ENCODE data around the gene OR2A25. TPM values are rescaled to one million over a fixed set of nuclear protein-coding genes. Genes with fewer than 3 reads are reported as not detected.
"Not testable (repeated sequence)": the region's sequence is repeated elsewhere in the genome, so short reads cannot be mapped to it uniquely, and the experiment has no call there.

OR2A25 gene
- total and polyA plus RNA-seq, 10 of the 15 experiments (the other 5 are each of a cell fraction or from before 2014, with no cell fraction given) = not detected

- TF ChIP-seq SKIL (IDR thresholded peaks at IDR 0.05; ENCODE audit: low read depth, poor library complexity, severe bottlenecking) = no peak
- TF ChIP-seq HDGF (IDR thresholded peaks at IDR 0.05) = no peak
- no peak for TF ChIP-seq BRCA1 (IDR thresholded peaks at IDR 0.05; ENCODE audit: low read depth, low read length)
Observed at GRCh38 chr7:144050093-144050492, 19.5 kb upstream of the OR2A25 start (continued).

- H3K9me3 ChIP-seq (replicated peaks; ENCODE audit: control insufficient read depth, insufficient read depth, low read length); in situ Hi-C loops (cut with MboI); H4K20me1 ChIP-seq (ENCODE audit: control insufficient read depth, insufficient read depth); ATAC-seq; POLR2A ChIA-PET; H3K27ac ChIP-seq (ENCODE audit: control insufficient read depth, insufficient read depth); CTCF ChIA-PET; H3K4me1 ChIP-seq (ENCODE audit: control insufficient read depth, insufficient read depth, low read length); H3K36me3 ChIP-seq (ENCODE audit: control insufficient read depth in 2 of 2, insufficient read depth in 2 of 2, low read length in 1 of 2); RAD21 ChIA-PET (ENCODE audit: unreplicated experiment); SMC1A ChIA-PET (ENCODE audit: uncharacterized antibody, unreplicated experiment); H3K4me3 ChIP-seq; H3K27me3 ChIP-seq (replicated peaks in 1 of 2; ENCODE audit: control insufficient read depth in 2 of 2, insufficient read depth in 2 of 2, low read length in 1 of 2); intact Hi-C loops (cut with micrococcal nuclease; ENCODE audit: unreplicated experiment); FAIRE-seq; H3K9ac ChIP-seq (ENCODE audit: control insufficient read depth, insufficient read depth, low read length); H3K4me2 ChIP-seq (ENCODE audit: control insufficient read depth, insufficient read depth); H3K79me2 ChIP-seq (ENCODE audit: control insufficient read depth, insufficient read depth, low read length); BruUV-seq (replicated peaks); DNase-seq (ENCODE audit: low read depth, low spot score); H2AFZ ChIP-seq (ENCODE audit: control insufficient read depth, low read depth, low read length): not testable (repeated sequence)
- 15% methylated on average over 8 of the region's 8 CpGs for WGBS (ENCODE audit: insufficient coverage, insufficient replicate concordance, low lambda C conversion rate, missing lambda C conversion rate)
Observed at GRCh38 chr7:144050884-144051283, 18.7 kb upstream of the OR2A25 start.

DNA sequence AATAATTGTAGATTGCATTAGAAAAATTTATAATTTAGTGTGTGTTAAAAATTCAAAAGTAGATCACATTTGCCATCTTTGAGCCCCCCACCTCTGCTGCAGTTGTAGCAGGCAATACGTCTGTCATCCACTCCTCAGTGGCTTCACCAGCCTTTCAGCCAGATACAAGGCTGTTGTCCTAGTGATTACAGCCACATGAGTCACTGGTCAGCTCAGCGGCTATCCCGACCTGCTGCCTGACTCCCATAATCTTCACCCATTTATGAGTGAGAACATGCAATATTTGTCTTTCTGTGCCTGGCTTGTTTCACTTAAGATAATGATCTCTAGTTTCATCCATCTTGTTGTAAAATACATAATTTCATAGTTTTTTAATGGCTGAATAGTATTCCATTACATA lies 11.7 kb upstream of the OR2A25 start:
- no peaks in the 10 kb centered on the region for H3K9me3 ChIP-seq (replicated peaks; ENCODE audit: control insufficient read depth, insufficient read depth, low read length)
- FAIRE-seq (no peak), ATAC-seq (no peak), DNase-seq (ENCODE audit: low read depth, low spot score) (no peak)
- RAD21 ChIA-PET (ENCODE audit: unreplicated experiment) = no interaction called here
- CTCF ChIA-PET = no interaction called here
- H3K27me3 ChIP-seq (replicated peaks in 1 of 2; ENCODE audit: control insufficient read depth in 2 of 2, insufficient read depth in 2 of 2, low read length in 1 of 2) = no peaks in the 10 kb centered on the region
- H3K79me2 ChIP-seq (ENCODE audit: control insufficient read depth, insufficient read depth, low read length) = no peaks in the 10 kb centered on the region
- no peak overlapping the region for H3K27ac ChIP-seq (ENCODE audit: control insufficient read depth, insufficient read depth)
- in situ Hi-C loops (cut with MboI) (no loop called here), intact Hi-C loops (cut with micrococcal nuclease; ENCODE audit: unreplicated experiment) (no loop called here)
- H3K4me1 ChIP-seq (ENCODE audit: control insufficient read depth, insufficient read depth, low read length) = no peaks in the 10 kb centered on the region
- H3K4me2 ChIP-seq (ENCODE audit: control insufficient read depth, insufficient read depth) = no peak overlapping the region
- WGBS (ENCODE audit: insufficient coverage, insufficient replicate concordance, low lambda C conversion rate, missing lambda C conversion rate) = 31% methylated on average over 3 of the region's 3 CpGs
- no peak overlapping the region for H2AFZ ChIP-seq (ENCODE audit: control insufficient read depth, low read depth, low read length)
- no peak overlapping the region for H3K9ac ChIP-seq (ENCODE audit: control insufficient read depth, insufficient read depth, low read length)
- BruUV-seq (replicated peaks) = no TSS peak
- no peaks in the 10 kb centered on the region for H4K20me1 ChIP-seq (ENCODE audit: control insufficient read depth, insufficient read depth)
- SMC1A ChIA-PET (ENCODE audit: uncharacterized antibody, unreplicated experiment) = interaction anchor here (1.0 kb wide), 1 partner anchor 322 kb away, joined by 3 read pairs; no protein-coding TSS in a partner anchor
- POLR2A ChIA-PET = no interaction called here
- H3K36me3 ChIP-seq (ENCODE audit: control insufficient read depth in 2 of 2, insufficient read depth in 2 of 2, low read length in 1 of 2) = no peaks in the 10 kb centered on the region
- no peak overlapping the region for H3K4me3 ChIP-seq
- TF ChIP-seq NFYA (IDR thresholded peaks at IDR 0.05; ENCODE audit: borderline replicate concordance, low read depth, low read length) (no peak), RELA (IDR thresholded peaks at IDR 0.05; ENCODE audit: borderline replicate concordance, partially characterized antibody) (no peak), SMAD1 (IDR thresholded peaks at IDR 0.05; ENCODE audit: low read depth, partially characterized antibody) (no peak), NFIC (IDR thresholded peaks at IDR 0.05; ENCODE audit: low read depth, low read length) (no peak), EP300 (IDR thresholded peaks at IDR 0.05; ENCODE audit: borderline replicate concordance in 1 of 2, control insufficient read depth in 1 of 2, low read depth in 2 of 2, low read length in 2 of 2) (no peak), NFXL1 (IDR thresholded peaks at IDR 0.05; ENCODE audit: borderline replicate concordance) (no peak), KDM1A (IDR thresholded peaks at IDR 0.05; ENCODE audit: borderline replicate concordance) (no peak), RBBP5 (conservative IDR thresholded peaks at IDR 0.05) (no peak)
- TF ChIP-seq, protein P1, sequence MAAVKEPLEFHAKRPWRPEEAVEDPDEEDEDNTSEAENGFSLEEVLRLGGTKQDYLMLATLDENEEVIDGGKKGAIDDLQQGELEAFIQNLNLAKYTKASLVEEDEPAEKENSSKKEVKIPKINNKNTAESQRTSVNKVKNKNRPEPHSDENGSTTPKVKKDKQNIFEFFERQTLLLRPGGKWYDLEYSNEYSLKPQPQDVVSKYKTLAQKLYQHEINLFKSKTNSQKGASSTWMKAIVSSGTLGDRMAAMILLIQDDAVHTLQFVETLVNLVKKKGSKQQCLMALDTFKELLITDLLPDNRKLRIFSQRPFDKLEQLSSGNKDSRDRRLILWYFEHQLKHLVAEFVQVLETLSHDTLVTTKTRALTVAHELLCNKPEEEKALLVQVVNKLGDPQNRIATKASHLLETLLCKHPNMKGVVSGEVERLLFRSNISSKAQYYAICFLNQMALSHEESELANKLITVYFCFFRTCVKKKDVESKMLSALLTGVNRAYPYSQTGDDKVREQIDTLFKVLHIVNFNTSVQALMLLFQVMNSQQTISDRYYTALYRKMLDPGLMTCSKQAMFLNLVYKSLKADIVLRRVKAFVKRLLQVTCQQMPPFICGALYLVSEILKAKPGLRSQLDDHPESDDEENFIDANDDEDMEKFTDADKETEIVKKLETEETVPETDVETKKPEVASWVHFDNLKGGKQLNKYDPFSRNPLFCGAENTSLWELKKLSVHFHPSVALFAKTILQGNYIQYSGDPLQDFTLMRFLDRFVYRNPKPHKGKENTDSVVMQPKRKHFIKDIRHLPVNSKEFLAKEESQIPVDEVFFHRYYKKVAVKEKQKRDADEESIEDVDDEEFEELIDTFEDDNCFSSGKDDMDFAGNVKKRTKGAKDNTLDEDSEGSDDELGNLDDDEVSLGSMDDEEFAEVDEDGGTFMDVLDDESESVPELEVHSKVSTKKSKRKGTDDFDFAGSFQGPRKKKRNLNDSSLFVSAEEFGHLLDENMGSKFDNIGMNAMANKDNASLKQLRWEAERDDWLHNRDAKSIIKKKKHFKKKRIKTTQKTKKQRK (IDR thresholded peaks at IDR 0.05; ENCODE audit: low read depth, low read length) = no peak

Measured in GM12878 (cell line).